ENCODE data around the gene WIPI1. TPM values are rescaled to one million over a fixed set of nuclear protein-coding genes. Genes with fewer than 3 reads are reported as not detected.

Gene WIPI1
- total RNA-seq, 1 donor from 2014 or later: 39.0 TPM

DNA sequence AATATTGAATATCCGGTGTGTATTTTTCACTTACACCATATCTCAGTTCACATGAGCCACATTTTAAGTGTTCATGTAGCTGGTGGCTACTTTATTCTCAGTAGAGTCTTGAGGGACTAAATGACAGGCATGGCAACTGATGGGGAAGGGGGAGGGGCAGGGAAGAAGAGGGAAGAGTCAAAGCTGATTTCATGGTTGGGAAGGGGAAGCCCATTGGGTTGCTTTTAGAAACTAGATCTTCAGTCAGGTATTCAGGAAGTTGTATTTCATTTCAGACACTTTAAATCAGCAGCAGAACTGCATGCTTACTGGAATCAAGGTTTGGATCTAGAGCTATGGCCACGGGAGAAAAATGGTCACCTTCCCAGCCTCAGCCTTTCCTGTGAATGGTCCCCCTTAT is 2.9 kb upstream of the WIPI1 start:
- H3K27me3 Mint-ChIP-seq: peaks cover 10% of the 10 kb centered on the region
- peak overlapping the region; percentile 26 for H3K27ac Mint-ChIP-seq
- peaks cover 19% of the 10 kb centered on the region for H3K4me1 Mint-ChIP-seq (ENCODE audit: unreplicated experiment)
- no peak for DNase-seq (ENCODE audit: extremely low spot score, unreplicated experiment)
- TF ChIP-seq, protein P1, sequence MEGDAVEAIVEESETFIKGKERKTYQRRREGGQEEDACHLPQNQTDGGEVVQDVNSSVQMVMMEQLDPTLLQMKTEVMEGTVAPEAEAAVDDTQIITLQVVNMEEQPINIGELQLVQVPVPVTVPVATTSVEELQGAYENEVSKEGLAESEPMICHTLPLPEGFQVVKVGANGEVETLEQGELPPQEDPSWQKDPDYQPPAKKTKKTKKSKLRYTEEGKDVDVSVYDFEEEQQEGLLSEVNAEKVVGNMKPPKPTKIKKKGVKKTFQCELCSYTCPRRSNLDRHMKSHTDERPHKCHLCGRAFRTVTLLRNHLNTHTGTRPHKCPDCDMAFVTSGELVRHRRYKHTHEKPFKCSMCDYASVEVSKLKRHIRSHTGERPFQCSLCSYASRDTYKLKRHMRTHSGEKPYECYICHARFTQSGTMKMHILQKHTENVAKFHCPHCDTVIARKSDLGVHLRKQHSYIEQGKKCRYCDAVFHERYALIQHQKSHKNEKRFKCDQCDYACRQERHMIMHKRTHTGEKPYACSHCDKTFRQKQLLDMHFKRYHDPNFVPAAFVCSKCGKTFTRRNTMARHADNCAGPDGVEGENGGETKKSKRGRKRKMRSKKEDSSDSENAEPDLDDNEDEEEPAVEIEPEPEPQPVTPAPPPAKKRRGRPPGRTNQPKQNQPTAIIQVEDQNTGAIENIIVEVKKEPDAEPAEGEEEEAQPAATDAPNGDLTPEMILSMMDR (conservative IDR thresholded peaks at IDR 0.05): no peak
- no peak overlapping the region for H3K4me3 Mint-ChIP-seq
- no peaks in the 10 kb centered on the region for H3K36me3 Mint-ChIP-seq
- no peaks in the 10 kb centered on the region for H3K9me3 Mint-ChIP-seq

DNA sequence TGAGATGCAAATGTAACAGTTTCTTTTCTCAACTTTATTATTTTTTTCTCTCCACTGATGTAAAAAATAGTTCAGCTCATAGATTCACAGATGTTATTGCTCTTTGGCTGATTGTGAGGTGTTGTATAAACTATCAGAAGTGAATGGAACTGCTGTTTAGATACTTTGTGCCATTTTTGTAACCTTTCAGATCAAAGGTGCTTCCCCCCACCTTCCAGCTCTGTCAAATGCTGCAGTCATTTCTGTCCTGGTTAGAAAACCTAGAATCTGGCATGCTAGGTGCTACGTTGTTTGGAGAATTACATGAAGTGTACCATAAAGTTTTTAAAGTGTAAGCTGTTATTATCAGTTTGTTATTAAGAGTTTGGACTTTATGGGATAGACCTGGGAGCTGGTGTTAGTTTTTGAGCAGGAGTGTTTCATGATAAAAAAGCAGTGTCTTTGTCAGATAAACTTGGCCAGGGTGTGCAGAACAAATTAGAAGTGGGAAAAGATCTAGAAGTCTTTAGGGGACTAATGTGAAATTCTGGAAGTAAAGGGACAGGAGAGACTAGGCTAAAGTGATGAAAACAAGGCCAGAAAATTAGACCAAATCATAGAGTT is 1.8 kb upstream of the WIPI1 start:
- Mint-ChIP-seq H3K36me3 (no peaks in the 10 kb centered on the region), H3K4me1 (ENCODE audit: unreplicated experiment) (peaks cover 21% of the 10 kb centered on the region), H3K4me3 (peak overlapping the region; percentile 5), H3K27ac (no peak overlapping the region), H3K9me3 (no peaks in the 10 kb centered on the region), H3K27me3 (peaks cover 10% of the 10 kb centered on the region)
- no peak for DNase-seq (ENCODE audit: extremely low spot score, unreplicated experiment)
- TF ChIP-seq, protein P1 (conservative IDR thresholded peaks at IDR 0.05): no peak

DNA sequence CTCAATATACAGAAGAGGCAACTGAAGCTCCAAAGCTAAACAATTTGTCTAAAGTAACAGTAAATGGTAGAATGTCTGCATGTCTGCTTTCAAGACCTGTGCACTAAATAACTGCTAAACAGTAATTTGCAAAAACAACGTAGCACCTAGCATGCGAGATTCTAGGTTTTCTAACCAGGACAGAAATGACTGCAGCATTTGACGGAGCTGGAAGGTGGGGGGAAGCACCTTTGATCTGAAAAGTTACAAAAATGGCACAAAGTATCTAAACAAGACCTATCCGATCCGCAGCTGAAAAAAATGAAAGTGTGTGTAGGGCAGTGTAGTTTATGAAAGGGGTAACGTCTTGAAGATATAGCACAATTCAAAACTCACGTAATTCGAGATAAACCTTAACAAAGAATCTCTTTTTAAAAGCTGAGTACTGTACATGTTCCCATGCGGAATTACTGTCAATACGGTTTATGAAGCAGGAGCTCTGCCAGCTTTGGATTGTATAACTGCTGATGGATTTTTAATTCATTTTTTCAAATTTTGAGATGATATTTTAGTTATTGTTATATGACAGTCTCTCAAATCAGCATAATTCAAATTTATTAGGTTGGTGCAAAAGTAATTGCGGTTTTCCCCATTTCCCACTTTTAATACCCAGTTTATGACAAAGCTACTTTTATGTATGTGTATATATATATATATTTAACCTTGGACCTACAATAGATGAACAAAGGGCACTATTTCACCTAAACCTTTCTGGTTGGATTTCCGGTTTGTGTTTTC is 1.2 kb upstream of the WIPI1 start:
- no peaks in the 10 kb centered on the region for H3K9me3 Mint-ChIP-seq
- no peak for DNase-seq (ENCODE audit: extremely low spot score, unreplicated experiment)
- peaks cover 26% of the 10 kb centered on the region for H3K4me1 Mint-ChIP-seq (ENCODE audit: unreplicated experiment)
- H3K27ac Mint-ChIP-seq: peak overlapping the region; percentile 99
- peak overlapping the region; percentile 91 for H3K4me3 Mint-ChIP-seq
- H3K36me3 Mint-ChIP-seq: no peaks in the 10 kb centered on the region
- H3K27me3 Mint-ChIP-seq: peaks cover 10% of the 10 kb centered on the region
- TF ChIP-seq, protein P1 (conservative IDR thresholded peaks at IDR 0.05): no peak

DNA sequence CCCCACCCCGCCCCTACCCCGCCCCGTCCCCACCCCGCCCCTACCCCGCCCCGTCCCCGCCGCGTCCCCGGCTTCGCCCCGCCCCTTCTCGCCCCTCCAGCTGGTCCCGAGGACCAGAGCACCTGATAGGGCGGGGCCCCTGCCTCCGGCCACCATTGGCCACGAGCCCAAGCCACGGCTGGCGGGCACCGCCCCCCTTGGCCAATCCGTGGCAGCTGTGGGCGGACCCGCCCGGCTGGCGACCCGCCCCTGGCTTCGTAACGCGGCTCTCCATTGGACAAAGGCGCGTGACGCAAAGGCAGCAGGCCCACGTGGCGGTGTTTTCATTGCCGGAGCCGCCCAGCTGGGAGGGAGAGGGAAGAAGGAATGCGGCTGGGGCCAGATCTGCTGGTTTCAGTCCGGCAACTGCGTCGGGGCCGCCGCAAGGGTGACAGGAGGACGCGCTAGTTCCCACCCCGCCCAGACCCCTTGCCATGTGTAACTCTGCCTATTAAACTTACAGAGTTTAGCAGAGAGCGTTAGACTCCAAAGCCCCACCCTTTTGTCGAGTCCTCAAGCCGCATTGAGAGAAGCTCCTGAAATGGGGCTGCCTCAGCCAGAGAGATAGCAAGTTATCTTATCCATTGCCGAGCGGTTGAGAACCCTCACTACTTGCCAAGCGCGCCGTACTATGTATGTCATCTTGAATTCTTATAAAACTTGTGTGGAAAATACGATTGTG is 403 bp upstream of the WIPI1 start:
- peak; percentile 100 for DNase-seq (ENCODE audit: extremely low spot score, unreplicated experiment)
- Mint-ChIP-seq H3K27me3 (peaks cover 10% of the 10 kb centered on the region), H3K27ac (peak overlapping the region; percentile 99), H3K4me3 (peak overlapping the region; percentile 91), H3K4me1 (ENCODE audit: unreplicated experiment) (peaks cover 31% of the 10 kb centered on the region), H3K9me3 (no peaks in the 10 kb centered on the region), H3K36me3 (peaks cover 4% of the 10 kb centered on the region)
- TF ChIP-seq, protein P1 (conservative IDR thresholded peaks at IDR 0.05): peak; percentile 20

DNA sequence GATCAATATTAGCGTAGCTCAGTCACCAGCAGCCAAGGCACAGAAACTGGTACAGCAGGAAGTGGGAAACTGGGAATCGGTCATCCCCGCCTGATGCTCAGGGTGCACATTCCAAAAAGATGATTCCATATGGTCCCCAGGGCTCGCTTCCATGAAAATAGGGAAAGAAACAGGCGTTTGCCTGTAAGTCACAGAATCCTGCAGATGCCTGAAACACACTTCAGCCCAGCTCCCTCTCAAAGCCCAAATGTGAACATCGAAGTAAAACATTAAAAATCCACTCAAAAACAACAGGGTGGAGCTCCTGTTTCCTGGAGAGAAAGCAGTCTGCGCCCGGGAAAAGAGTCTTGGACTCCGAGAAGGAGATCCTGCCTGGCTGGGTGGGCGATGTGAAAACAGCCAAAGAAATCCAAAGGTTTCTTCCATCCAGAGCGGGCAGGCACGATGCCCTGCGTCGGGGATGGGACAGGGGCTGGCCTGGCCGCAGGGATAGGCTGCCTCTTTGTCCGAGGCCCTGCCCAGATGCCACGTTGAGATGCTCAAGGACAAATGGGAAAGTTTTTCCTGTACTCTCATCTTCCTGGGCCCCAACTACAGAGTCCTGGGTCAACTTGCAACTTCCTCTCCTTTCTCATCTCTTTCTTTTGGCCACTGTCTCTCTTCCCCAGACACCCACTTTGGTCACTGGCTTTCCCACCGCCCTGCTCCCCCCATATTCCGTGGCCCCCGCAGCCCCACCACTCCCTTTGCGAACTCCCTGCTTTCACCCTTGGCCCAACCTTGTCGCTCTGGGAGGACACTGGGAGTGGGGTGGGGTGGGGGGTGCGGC is 743 bp downstream of the WIPI1 start:
- DNase-seq (ENCODE audit: extremely low spot score, unreplicated experiment): no peak
- H3K27ac Mint-ChIP-seq: peak overlapping the region; percentile 98
- H3K4me3 Mint-ChIP-seq: peak overlapping the region; percentile 98
- H3K27me3 Mint-ChIP-seq: peaks cover 10% of the 10 kb centered on the region
- peaks cover 34% of the 10 kb centered on the region for H3K4me1 Mint-ChIP-seq (ENCODE audit: unreplicated experiment)
- peaks cover 4% of the 10 kb centered on the region for H3K36me3 Mint-ChIP-seq
- TF ChIP-seq, protein P1 (conservative IDR thresholded peaks at IDR 0.05): no peak
- no peaks in the 10 kb centered on the region for H3K9me3 Mint-ChIP-seq

Data from type B pancreatic cell (in vitro differentiated cells).